ENCODE results near the gene ARHGEF33. TPM values are rescaled to one million over a fixed set of nuclear protein-coding genes. Genes with fewer than 3 reads are reported as not detected.
A peak's percentile ranks its signal among the peaks of the same experiment; 100 is the strongest.

Gene ARHGEF33
- total RNA-seq, 1 donor from 2014 or later, result 2.5 TPM

DNA sequence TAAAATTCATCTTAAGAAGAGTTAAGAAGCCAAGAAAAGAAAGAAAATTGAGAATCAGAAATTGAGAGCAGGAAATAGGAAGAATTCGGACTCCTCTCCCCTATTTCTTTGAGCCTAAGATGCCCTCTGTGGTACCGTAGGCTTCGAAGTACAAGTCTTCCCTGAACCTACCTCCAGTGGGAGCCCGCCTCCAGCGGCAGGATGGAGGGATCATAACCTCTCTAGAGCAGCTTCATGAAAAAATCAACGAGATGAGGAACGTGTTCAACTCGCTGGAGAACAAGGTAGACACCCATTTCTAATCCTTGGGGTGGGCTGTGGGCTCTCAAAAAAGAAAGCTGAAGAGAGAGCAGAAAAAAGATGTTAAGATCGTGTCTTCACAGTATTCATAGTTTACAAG lies 36.3 kb downstream of the ARHGEF33 start:
- Histone ChIP-seq H4K20me1 (ENCODE audit: low read depth) (no peaks in the 10 kb centered on the region), H3F3A (ENCODE audit: low read depth) (no peaks in the 10 kb centered on the region), H3K4me3 (no peak overlapping the region), H3K79me2 (ENCODE audit: low read depth) (no peaks in the 10 kb centered on the region), H3K36me3 (no peaks in the 10 kb centered on the region), H3K9ac (no peak overlapping the region), H3K4me2 (no peak overlapping the region), H3K9me3 (ENCODE audit: low read depth) (no peaks in the 10 kb centered on the region), H2AFZ (replicated peaks) (peak overlapping the region; percentile 54), H3K27me3 (no peaks in the 10 kb centered on the region), H3K4me1 (no peaks in the 10 kb centered on the region), H3K27ac (no peak overlapping the region)
- no peak overlapping the region for H3K4me3 Mint-ChIP-seq
- TF ChIP-seq EZH2 (IDR thresholded peaks at IDR 0.05) (no peak), EZH2phosphoT487 (IDR thresholded peaks at IDR 0.05) (no peak)
- TF ChIP-seq, protein P1, sequence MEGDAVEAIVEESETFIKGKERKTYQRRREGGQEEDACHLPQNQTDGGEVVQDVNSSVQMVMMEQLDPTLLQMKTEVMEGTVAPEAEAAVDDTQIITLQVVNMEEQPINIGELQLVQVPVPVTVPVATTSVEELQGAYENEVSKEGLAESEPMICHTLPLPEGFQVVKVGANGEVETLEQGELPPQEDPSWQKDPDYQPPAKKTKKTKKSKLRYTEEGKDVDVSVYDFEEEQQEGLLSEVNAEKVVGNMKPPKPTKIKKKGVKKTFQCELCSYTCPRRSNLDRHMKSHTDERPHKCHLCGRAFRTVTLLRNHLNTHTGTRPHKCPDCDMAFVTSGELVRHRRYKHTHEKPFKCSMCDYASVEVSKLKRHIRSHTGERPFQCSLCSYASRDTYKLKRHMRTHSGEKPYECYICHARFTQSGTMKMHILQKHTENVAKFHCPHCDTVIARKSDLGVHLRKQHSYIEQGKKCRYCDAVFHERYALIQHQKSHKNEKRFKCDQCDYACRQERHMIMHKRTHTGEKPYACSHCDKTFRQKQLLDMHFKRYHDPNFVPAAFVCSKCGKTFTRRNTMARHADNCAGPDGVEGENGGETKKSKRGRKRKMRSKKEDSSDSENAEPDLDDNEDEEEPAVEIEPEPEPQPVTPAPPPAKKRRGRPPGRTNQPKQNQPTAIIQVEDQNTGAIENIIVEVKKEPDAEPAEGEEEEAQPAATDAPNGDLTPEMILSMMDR (IDR thresholded peaks at IDR 0.05), result peak; percentile 48
- peak; percentile 32 for DNase-seq (ENCODE audit: low spot score)
- H3K36me3 Mint-ChIP-seq, result no peaks in the 10 kb centered on the region
- H3K4me1 Mint-ChIP-seq, result no peaks in the 10 kb centered on the region
- H3K27ac Mint-ChIP-seq, result no peak overlapping the region
- no peaks in the 10 kb centered on the region for H3K9me3 Mint-ChIP-seq
- H3K27me3 Mint-ChIP-seq (ENCODE audit: insufficient read depth, low read depth), result no peaks in the 10 kb centered on the region

DNA sequence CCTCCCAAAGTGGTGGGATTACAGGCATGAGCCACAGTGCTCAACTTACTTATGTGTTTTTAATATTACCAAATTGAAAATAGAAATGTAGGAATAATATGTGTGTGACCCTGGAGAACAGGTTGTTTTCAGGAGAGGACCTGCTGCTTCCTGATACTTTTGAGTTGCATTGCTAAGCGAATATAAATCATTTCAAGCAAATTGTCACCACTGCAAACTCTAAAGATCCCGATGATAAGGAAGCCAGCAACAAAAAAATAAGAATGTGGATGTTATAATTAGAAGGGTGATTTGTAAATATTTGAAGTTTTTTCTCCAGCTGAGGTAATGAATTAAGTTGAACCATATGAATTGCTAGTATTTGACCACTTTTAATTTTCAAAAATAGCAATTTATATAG lies 40.9 kb downstream of the ARHGEF33 start:
- no peaks in the 10 kb centered on the region for H3K79me2 ChIP-seq (ENCODE audit: low read depth)
- H3K27ac Mint-ChIP-seq, result no peak overlapping the region
- H3K4me3 ChIP-seq, result no peak overlapping the region
- H3F3A ChIP-seq (ENCODE audit: low read depth), result no peaks in the 10 kb centered on the region
- H3K36me3 ChIP-seq, result no peaks in the 10 kb centered on the region
- no peaks in the 10 kb centered on the region for H3K4me1 Mint-ChIP-seq
- no peak overlapping the region for H3K27ac ChIP-seq
- H3K27me3 ChIP-seq, result no peaks in the 10 kb centered on the region
- H3K36me3 Mint-ChIP-seq, result no peaks in the 10 kb centered on the region
- H4K20me1 ChIP-seq (ENCODE audit: low read depth), result no peaks in the 10 kb centered on the region
- H3K4me1 ChIP-seq, result no peaks in the 10 kb centered on the region
- no peaks in the 10 kb centered on the region for H3K9me3 ChIP-seq (ENCODE audit: low read depth)
- no peak overlapping the region for H2AFZ ChIP-seq (replicated peaks)
- TF ChIP-seq EZH2 (IDR thresholded peaks at IDR 0.05), result no peak
- no peaks in the 10 kb centered on the region for H3K9me3 Mint-ChIP-seq
- no peak overlapping the region for H3K4me3 Mint-ChIP-seq
- H3K9ac ChIP-seq, result no peak overlapping the region
- DNase-seq (ENCODE audit: low spot score), result no peak
- H3K4me2 ChIP-seq, result no peak overlapping the region
- no peaks in the 10 kb centered on the region for H3K27me3 Mint-ChIP-seq (ENCODE audit: insufficient read depth, low read depth)

DNA sequence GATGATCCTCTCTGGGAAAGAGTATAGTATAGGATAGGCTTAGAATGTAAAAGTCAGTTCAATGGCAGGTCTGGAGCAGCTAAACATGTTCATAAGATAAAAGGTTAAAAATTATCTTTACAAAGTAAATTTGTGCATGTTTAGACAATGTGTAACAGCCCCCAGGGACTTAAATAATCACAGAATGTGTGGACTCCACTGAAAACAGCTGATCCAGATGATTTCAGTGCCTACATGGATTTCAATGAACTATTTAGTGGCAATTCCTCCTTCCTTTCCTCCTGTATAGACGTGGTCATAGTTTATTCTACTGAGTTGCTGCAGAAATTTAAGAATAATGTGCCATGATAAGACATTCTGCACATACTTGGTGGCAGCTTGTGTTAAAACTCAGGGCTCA lies 42.9 kb downstream of the ARHGEF33 start:
- H3K27ac ChIP-seq, result no peak overlapping the region
- no peaks in the 10 kb centered on the region for H3K4me1 Mint-ChIP-seq

DNA sequence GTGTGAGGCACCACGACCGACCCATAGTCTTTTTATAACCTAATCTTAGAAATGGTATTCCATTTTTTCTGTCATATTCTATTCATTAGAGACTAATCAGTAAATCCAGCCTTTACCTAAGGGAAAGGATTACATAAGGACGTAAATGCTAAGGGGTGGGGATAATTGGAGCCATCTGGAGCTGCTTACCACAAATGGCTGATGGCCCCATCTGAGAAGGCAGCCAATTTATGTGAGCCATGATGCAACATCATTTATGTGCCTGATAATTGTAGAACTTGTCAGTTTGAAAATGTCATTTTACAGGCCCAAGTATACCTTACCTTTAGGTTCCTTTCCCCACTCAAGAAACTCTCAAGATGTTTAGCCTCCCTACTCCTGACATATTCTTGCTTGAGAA lies 44.0 kb downstream of the ARHGEF33 start:
- no peak for TF ChIP-seq EZH2phosphoT487 (IDR thresholded peaks at IDR 0.05)
- no peak for TF ChIP-seq EZH2 (IDR thresholded peaks at IDR 0.05)
- TF ChIP-seq, protein P1 (IDR thresholded peaks at IDR 0.05), result no peak
- DNase-seq (ENCODE audit: low spot score), result no peak
- Mint-ChIP-seq H3K36me3 (no peaks in the 10 kb centered on the region), H3K4me3 (no peak overlapping the region), H3K9me3 (no peaks in the 10 kb centered on the region), H3K27ac (no peak overlapping the region), H3K27me3 (ENCODE audit: insufficient read depth, low read depth) (no peaks in the 10 kb centered on the region), H3K4me1 (no peaks in the 10 kb centered on the region)
- no peaks in the 10 kb centered on the region for H3K4me1 ChIP-seq
- no peaks in the 10 kb centered on the region for H3F3A ChIP-seq (ENCODE audit: low read depth)
- no peaks in the 10 kb centered on the region for H4K20me1 ChIP-seq (ENCODE audit: low read depth)
- no peak overlapping the region for H2AFZ ChIP-seq (replicated peaks)
- H3K4me3 ChIP-seq, result no peak overlapping the region
- H3K9ac ChIP-seq, result no peak overlapping the region
- H3K27me3 ChIP-seq, result no peaks in the 10 kb centered on the region
- H3K4me2 ChIP-seq, result no peak overlapping the region
- no peak overlapping the region for H3K27ac ChIP-seq
- no peaks in the 10 kb centered on the region for H3K36me3 ChIP-seq
- no peaks in the 10 kb centered on the region for H3K9me3 ChIP-seq (ENCODE audit: low read depth)
- H3K79me2 ChIP-seq (ENCODE audit: low read depth), result no peaks in the 10 kb centered on the region

More for the DNA sequence above, 42.9 kb downstream of the ARHGEF33 start:
- Mint-ChIP-seq H3K27me3 (ENCODE audit: insufficient read depth, low read depth) (no peaks in the 10 kb centered on the region), H3K27ac (no peak overlapping the region), H3K9me3 (no peaks in the 10 kb centered on the region), H3K36me3 (no peaks in the 10 kb centered on the region), H3K4me3 (no peak overlapping the region)
- H3K9me3 ChIP-seq (ENCODE audit: low read depth), result no peaks in the 10 kb centered on the region
- H3K4me1 ChIP-seq, result no peaks in the 10 kb centered on the region
- H3K4me3 ChIP-seq, result no peak overlapping the region
- H3K4me2 ChIP-seq, result no peak overlapping the region
- no peak overlapping the region for H3K9ac ChIP-seq
- no peaks in the 10 kb centered on the region for H3K79me2 ChIP-seq (ENCODE audit: low read depth)
- no peaks in the 10 kb centered on the region for H3F3A ChIP-seq (ENCODE audit: low read depth)
- no peaks in the 10 kb centered on the region for H4K20me1 ChIP-seq (ENCODE audit: low read depth)
- no peak for DNase-seq (ENCODE audit: low spot score)
- TF ChIP-seq EZH2 (IDR thresholded peaks at IDR 0.05) (no peak), EZH2phosphoT487 (IDR thresholded peaks at IDR 0.05) (no peak)
- TF ChIP-seq, protein P1 (IDR thresholded peaks at IDR 0.05), result no peak
- no peaks in the 10 kb centered on the region for H3K27me3 ChIP-seq
- no peaks in the 10 kb centered on the region for H3K36me3 ChIP-seq
- no peak overlapping the region for H2AFZ ChIP-seq (replicated peaks)

Data from neural progenitor cell (in vitro differentiated cells).